Caco-2 (cell line): ENCODE measurements around the gene PACSIN2. TPM values are rescaled to one million over a fixed set of nuclear protein-coding genes. Genes with fewer than 3 reads are reported as not detected.

ENCODE experiments used
- BruUV-seq: library from RNA; stranded (reverse); fragments of 400-500 nt; replicated peaks from 2 replicates; lab custom pipeline; 2021; lab: Mats Ljungman, UMichigan
- CTCF ChIA-PET: fragments of 300-600 bp; sonication (Branson Sonifier 250); formaldehyde crosslinking; loops from one replicate; lab custom pipeline; 2022; ENCODE audit warnings: antibody characterized with exemption; lab: Charles Lee
- POLR2A ChIA-PET: fragments of 300-600 bp; sonication (Branson Sonifier 250); formaldehyde crosslinking; loops from one replicate; lab custom pipeline; 2022; ENCODE audit warnings: antibody characterized with exemption; lab: Charles Lee
- DNase-seq, 2 experiments: peaks; one replicate each; pipeline versions ENCODE4 v3.0.0 to v3.0.0-alpha.2; 2020 to 2022
- H3K27me3 ChIP-seq: replicated peaks from 2 replicates; pipeline ENCODE4 v1.6.0; 2011; ENCODE audit warnings: low read length; ENCODE audit not compliant: control insufficient read depth, insufficient read depth
- H3K36me3 ChIP-seq: 2 replicates; pipeline ENCODE4 v1.5.1; 2011; ENCODE audit warnings: low read length; ENCODE audit not compliant: control insufficient read depth, insufficient read depth
- H3K4me1 ChIP-seq: fragments of 250-450 bp; sonication (Bioruptor Pico); 2 replicates; pipeline ENCODE4 v1.5.1; 2020; ENCODE audit warnings: mild to moderate bottlenecking
- H3K4me3 ChIP-seq: 2 replicates; pipeline ENCODE4 v1.5.1; 2011; ENCODE audit warnings: low read depth, mild to moderate bottlenecking, control low read depth, low read length
- H3K9me3 ChIP-seq: fragments of 250-450 bp; sonication (Bioruptor Pico); 2 replicates; pipeline ENCODE4 v1.5.1; 2020; ENCODE audit warnings: mild to moderate bottlenecking, moderate library complexity
- H3K27ac Mint-ChIP-seq: one replicate; pipeline ENCODE4 v1.8.0; 2022; ENCODE audit warnings: mixed read lengths; ENCODE audit not compliant: unreplicated experiment
- H3K27me3 Mint-ChIP-seq: one replicate; pipeline ENCODE4 v1.8.0; 2022; ENCODE audit warnings: mixed read lengths; ENCODE audit not compliant: insufficient read depth, unreplicated experiment
- H3K36me3 Mint-ChIP-seq: one replicate; pipeline ENCODE4 v1.8.0; 2022; ENCODE audit warnings: mild to moderate bottlenecking, mixed read lengths; ENCODE audit not compliant: insufficient read depth, unreplicated experiment
- H3K4me1 Mint-ChIP-seq: one replicate; pipeline ENCODE4 v1.8.0; 2022; ENCODE audit warnings: low read depth, mixed read lengths; ENCODE audit not compliant: unreplicated experiment
- H3K4me3 Mint-ChIP-seq: one replicate; pipeline ENCODE4 v1.8.0; 2022; ENCODE audit warnings: mild to moderate bottlenecking, moderate library complexity, mixed read lengths; ENCODE audit not compliant: unreplicated experiment
- H3K9me3 Mint-ChIP-seq: one replicate; pipeline ENCODE4 v1.8.0; 2022; ENCODE audit warnings: mixed read lengths; ENCODE audit not compliant: unreplicated experiment
- intact Hi-C: fragments of 100-400 bp; cut with micrococcal nuclease; formaldehyde crosslinking; loops from one replicate; pipeline ENCODE4 v1.10.0; 2022; ENCODE audit not compliant: unreplicated experiment
- total RNA-seq: library from RNA; stranded (reverse); gene quantifications from 2 replicates; pipeline ENCODE4 v1.2.3, GENCODE V29; 2022
- TF ChIP-seq, protein P1 (sequence below), 2 experiments: fragments of 200-600 bp in 1 of 2; IDR thresholded peaks; 1 replicate in 1 of 2; 2 replicates in 1 of 2; pipeline versions ENCODE4 v1.5.1 to v1.8.0; 2011 to 2022; ENCODE audit warnings: antibody characterized with exemption in 1 of 2, control low read depth in 1 of 2, inconsistent platforms in 1 of 2, low read depth in 1 of 2, low read length in 1 of 2, mild to moderate bottlenecking in 1 of 2, moderate library complexity in 1 of 2; ENCODE audit not compliant: insufficient read depth in 1 of 2, severe bottlenecking in 1 of 2, unreplicated experiment in 1 of 2

Gene PACSIN2
- total RNA-seq, 1 experiment from 2014 or later, result 122 TPM

DNA sequence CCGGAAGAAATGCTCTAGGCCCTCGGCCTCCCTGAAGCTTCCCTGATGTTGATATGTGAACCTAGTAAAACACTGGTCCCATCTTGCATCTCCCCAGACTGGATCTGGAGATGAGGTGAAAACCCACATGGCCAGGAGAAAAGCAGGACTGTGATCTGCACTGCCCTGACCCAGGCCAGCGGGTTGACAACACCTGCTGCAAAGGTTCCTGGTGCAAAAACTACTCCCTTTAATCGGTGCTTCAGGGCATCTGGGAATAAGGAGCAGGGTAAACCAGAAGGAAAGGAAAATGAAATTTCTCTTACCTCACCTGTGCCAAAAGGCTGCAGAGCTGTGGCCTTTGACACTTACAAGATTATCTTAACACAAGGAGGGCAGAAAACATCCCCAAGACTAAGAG lies 30.6 kb downstream of the PACSIN2 start:
- intact Hi-C loops, result no loop called here
- Mint-ChIP-seq H3K4me3 (no peak overlapping the region), H3K27me3 (no peaks in the 10 kb centered on the region), H3K9me3 (no peaks in the 10 kb centered on the region), H3K36me3 (peaks cover 34% of the 10 kb centered on the region), H3K4me1 (peaks cover 18% of the 10 kb centered on the region), H3K27ac (peak overlapping the region; percentile 16)
- Histone ChIP-seq H3K27me3 (no peaks in the 10 kb centered on the region), H3K4me3 (no peak overlapping the region), H3K9me3 (no peaks in the 10 kb centered on the region), H3K36me3 (no peaks in the 10 kb centered on the region), H3K4me1 (peaks cover 14% of the 10 kb centered on the region)
- no peak for DNase-seq
- BruUV-seq, result no TSS peak
- TF ChIP-seq, protein P1, sequence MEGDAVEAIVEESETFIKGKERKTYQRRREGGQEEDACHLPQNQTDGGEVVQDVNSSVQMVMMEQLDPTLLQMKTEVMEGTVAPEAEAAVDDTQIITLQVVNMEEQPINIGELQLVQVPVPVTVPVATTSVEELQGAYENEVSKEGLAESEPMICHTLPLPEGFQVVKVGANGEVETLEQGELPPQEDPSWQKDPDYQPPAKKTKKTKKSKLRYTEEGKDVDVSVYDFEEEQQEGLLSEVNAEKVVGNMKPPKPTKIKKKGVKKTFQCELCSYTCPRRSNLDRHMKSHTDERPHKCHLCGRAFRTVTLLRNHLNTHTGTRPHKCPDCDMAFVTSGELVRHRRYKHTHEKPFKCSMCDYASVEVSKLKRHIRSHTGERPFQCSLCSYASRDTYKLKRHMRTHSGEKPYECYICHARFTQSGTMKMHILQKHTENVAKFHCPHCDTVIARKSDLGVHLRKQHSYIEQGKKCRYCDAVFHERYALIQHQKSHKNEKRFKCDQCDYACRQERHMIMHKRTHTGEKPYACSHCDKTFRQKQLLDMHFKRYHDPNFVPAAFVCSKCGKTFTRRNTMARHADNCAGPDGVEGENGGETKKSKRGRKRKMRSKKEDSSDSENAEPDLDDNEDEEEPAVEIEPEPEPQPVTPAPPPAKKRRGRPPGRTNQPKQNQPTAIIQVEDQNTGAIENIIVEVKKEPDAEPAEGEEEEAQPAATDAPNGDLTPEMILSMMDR (IDR thresholded peaks at IDR 0.05; ENCODE audit: insufficient read depth in 1 of 2, low read depth in 1 of 2, low read length in 1 of 2, severe bottlenecking in 1 of 2, unreplicated experiment in 1 of 2), result no peak
- ChIA-PET POLR2A (no interaction called here), CTCF (interaction anchor here (0.5 kb wide), 1 partner anchor 205 kb away, joined by 3 read pairs; no protein-coding TSS in a partner anchor)

DNA sequence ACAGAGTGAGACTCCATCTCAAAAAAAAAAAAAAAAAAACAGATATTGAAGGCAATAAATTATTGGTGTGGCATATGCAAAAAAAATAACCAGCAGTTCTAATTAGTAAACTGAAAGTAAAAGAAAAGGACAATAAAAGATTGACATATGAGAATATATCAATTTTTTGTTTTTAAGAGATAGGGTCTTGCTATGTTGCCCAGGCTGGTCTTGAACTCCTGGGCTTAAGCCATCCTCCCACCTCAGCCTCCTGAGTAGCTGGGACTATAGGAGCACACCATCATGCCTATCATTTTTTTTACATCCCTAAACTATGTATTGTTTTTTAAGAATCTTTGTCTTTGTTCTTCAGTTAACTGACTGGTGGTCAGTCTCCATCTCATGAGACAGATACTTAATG lies 31.5 kb downstream of the PACSIN2 start:
- ChIA-PET POLR2A (interaction anchor here (0.7 kb wide), 1 partner anchor 19 kb away, joined by 5 read pairs; no protein-coding TSS in a partner anchor), CTCF (interaction anchor here (0.7 kb wide), 1 partner anchor 36 kb away, joined by 5 read pairs; no protein-coding TSS in a partner anchor)
- DNase-seq, result no peak
- Mint-ChIP-seq H3K4me3 (no peak overlapping the region), H3K27ac (peak overlapping the region; percentile 16), H3K36me3 (peaks cover 37% of the 10 kb centered on the region), H3K27me3 (no peaks in the 10 kb centered on the region), H3K4me1 (peaks cover 24% of the 10 kb centered on the region), H3K9me3 (no peaks in the 10 kb centered on the region)
- Histone ChIP-seq H3K36me3 (no peaks in the 10 kb centered on the region), H3K4me1 (peaks cover 21% of the 10 kb centered on the region), H3K9me3 (no peaks in the 10 kb centered on the region), H3K4me3 (no peak overlapping the region), H3K27me3 (no peaks in the 10 kb centered on the region)
- intact Hi-C loops, result no loop called here
- BruUV-seq, result no TSS peak
- TF ChIP-seq, protein P1 (IDR thresholded peaks at IDR 0.05; ENCODE audit: insufficient read depth in 1 of 2, low read depth in 1 of 2, low read length in 1 of 2, severe bottlenecking in 1 of 2, unreplicated experiment in 1 of 2), result no peak

DNA sequence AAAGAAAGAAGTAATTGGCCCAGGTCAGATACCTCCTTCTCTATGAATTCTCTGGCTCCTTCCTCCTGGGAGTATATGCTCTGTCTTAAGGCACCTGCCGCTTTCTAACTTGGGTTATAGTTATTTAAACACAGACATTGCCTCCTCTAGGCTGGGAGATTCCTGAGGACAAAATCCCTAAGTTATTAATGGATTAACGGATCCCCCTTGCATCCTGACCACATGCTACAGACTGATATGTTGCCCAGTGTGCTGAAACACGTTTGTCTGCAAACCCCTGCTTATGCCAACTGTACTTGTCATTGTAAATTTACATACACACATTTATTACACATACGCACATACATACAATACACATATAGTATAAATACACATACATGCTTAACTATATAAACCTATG lies 35.3 kb downstream of the PACSIN2 start:
- no peak for DNase-seq
- TF ChIP-seq, protein P1 (IDR thresholded peaks at IDR 0.05; ENCODE audit: insufficient read depth in 1 of 2, low read depth in 1 of 2, low read length in 1 of 2, severe bottlenecking in 1 of 2, unreplicated experiment in 1 of 2), result no peak
- Histone ChIP-seq H3K27me3 (no peaks in the 10 kb centered on the region), H3K9me3 (no peaks in the 10 kb centered on the region), H3K4me3 (no peak overlapping the region), H3K4me1 (peaks cover 20% of the 10 kb centered on the region), H3K36me3 (no peaks in the 10 kb centered on the region)
- H3K27ac Mint-ChIP-seq, result no peak overlapping the region
- H3K9me3 Mint-ChIP-seq, result no peaks in the 10 kb centered on the region
- POLR2A ChIA-PET, result no interaction called here
- H3K27me3 Mint-ChIP-seq, result no peaks in the 10 kb centered on the region
- peaks cover 18% of the 10 kb centered on the region for H3K36me3 Mint-ChIP-seq
- intact Hi-C loops, result no loop called here
- H3K4me3 Mint-ChIP-seq, result no peak overlapping the region
- CTCF ChIA-PET, result no interaction called here
- H3K4me1 Mint-ChIP-seq, result peaks cover 28% of the 10 kb centered on the region
- no TSS peak for BruUV-seq
